Mesendoderm (in vitro differentiated cells): ENCODE data around the gene SEL1L3.

Experiments used
- DNase-seq: peaks from one replicate; pipeline ENCODE4 v3.0.0; 2013
- H2AK5ac ChIP-seq: 2 replicates; pipeline ENCODE4 v1.6.1; 2013; ENCODE audit warnings: low read length, inconsistent platforms
- H2BK120ac ChIP-seq: 2 replicates; pipeline ENCODE4 v1.6.1; 2013; ENCODE audit warnings: low read depth, mild to moderate bottlenecking, low read length, moderate library complexity, mixed read lengths
- H2BK15ac ChIP-seq: replicated peaks from 2 replicates; pipeline ENCODE4 v1.6.1; 2013; ENCODE audit warnings: low read depth, mild to moderate bottlenecking, moderate library complexity
- H2BK5ac ChIP-seq: 2 replicates; pipeline ENCODE4 v1.6.1; 2013; ENCODE audit warnings: low read length, inconsistent platforms
- H3K18ac ChIP-seq: 2 replicates; pipeline ENCODE4 v1.6.1; 2013; ENCODE audit warnings: mild to moderate bottlenecking, low read length, mixed read lengths
- H3K23ac ChIP-seq: one replicate; pipeline ENCODE4 v1.6.1; 2013; ENCODE audit warnings: low read length
- H3K27ac ChIP-seq: 2 replicates; pipeline ENCODE4 v1.5.1; 2013; ENCODE audit warnings: low read depth, mild to moderate bottlenecking, inconsistent platforms, low read length, moderate library complexity
- H3K27me3 ChIP-seq: 2 replicates; pipeline ENCODE4 v1.6.1; 2013; ENCODE audit warnings: low read length, control low read depth, mild to moderate bottlenecking, inconsistent platforms; ENCODE audit not compliant: insufficient read depth, poor library complexity
- H3K36me3 ChIP-seq: 2 replicates; pipeline ENCODE4 v1.6.1; 2013; ENCODE audit warnings: low read length, inconsistent platforms; ENCODE audit not compliant: control insufficient read depth, insufficient read depth
- H3K4ac ChIP-seq: one replicate; pipeline ENCODE4 v1.6.1; 2013; ENCODE audit warnings: low read depth, mild to moderate bottlenecking, low read length, moderate library complexity
- H3K4me1 ChIP-seq: 2 replicates; pipeline ENCODE4 v1.6.1; 2013; ENCODE audit warnings: low read depth, low read length, inconsistent platforms; ENCODE audit not compliant: control insufficient read depth
- H3K4me2 ChIP-seq: 2 replicates; pipeline ENCODE4 v1.6.1; 2013; ENCODE audit warnings: low read length
- H3K4me3 ChIP-seq: 2 replicates; pipeline ENCODE4 v1.5.1; 2013; ENCODE audit warnings: mild to moderate bottlenecking, low read length
- H3K56ac ChIP-seq: one replicate; pipeline ENCODE4 v1.6.1; 2013; ENCODE audit warnings: low read length
- H3K79me1 ChIP-seq: 2 replicates; pipeline ENCODE4 v1.6.1; 2013; ENCODE audit warnings: low read length, inconsistent platforms
- H3K79me2 ChIP-seq: 2 replicates; pipeline ENCODE4 v1.6.1; 2013; ENCODE audit warnings: mild to moderate bottlenecking, low read length; ENCODE audit not compliant: control insufficient read depth, insufficient read depth
- H3K9ac ChIP-seq: 2 replicates; pipeline ENCODE4 v1.6.1; 2013; ENCODE audit warnings: low read length, inconsistent platforms
- H4K5ac ChIP-seq: one replicate; pipeline ENCODE4 v1.6.1; 2013; ENCODE audit warnings: low read length
- H4K8ac ChIP-seq: one replicate; pipeline ENCODE4 v1.6.1; 2013; ENCODE audit warnings: low read depth, mild to moderate bottlenecking, control low read depth, low read length, moderate library complexity
- WGBS: extraction: QIAGEN DNeasy Blood & Tissue Kit; methylation state at CpG from one replicate; pipeline ENCODE4 v1.1.7; 2013; ENCODE audit warnings: low lambda C conversion rate, missing lambda C conversion rate; ENCODE audit not compliant: insufficient coverage; ENCODE audit errors: extremely low coverage; 5-methylcytosine and 5-hydroxymethylcytosine counted together

The SEL1L3 gene

GRCh38 chr4:25892796-25893195 lies 30.0 kb upstream of the SEL1L3 start:
- Histone ChIP-seq H3K27me3 (no peaks in the 10 kb centered on the region), H3K9ac (no peak overlapping the region), H2BK15ac (no peak overlapping the region), H3K27ac (no peak overlapping the region), H2AK5ac (no peak overlapping the region), H4K5ac (no peak overlapping the region), H3K4me1 (peaks cover 8% of the 10 kb centered on the region), H2BK120ac (no peak overlapping the region), H3K79me1 (no peaks in the 10 kb centered on the region), H3K56ac (no peak overlapping the region), H3K4me2 (no peak overlapping the region), H3K36me3 (no peaks in the 10 kb centered on the region), H3K79me2 (no peaks in the 10 kb centered on the region), H3K23ac (no peak overlapping the region), H3K18ac (no peak overlapping the region), H3K4ac (no peak overlapping the region), H3K4me3 (no peak overlapping the region), H4K8ac (no peak overlapping the region), H2BK5ac (no peak overlapping the region)
- WGBS = no CpG with 5 or more reads among the region's 6 CpGs
- DNase-seq = no peak

DNA sequence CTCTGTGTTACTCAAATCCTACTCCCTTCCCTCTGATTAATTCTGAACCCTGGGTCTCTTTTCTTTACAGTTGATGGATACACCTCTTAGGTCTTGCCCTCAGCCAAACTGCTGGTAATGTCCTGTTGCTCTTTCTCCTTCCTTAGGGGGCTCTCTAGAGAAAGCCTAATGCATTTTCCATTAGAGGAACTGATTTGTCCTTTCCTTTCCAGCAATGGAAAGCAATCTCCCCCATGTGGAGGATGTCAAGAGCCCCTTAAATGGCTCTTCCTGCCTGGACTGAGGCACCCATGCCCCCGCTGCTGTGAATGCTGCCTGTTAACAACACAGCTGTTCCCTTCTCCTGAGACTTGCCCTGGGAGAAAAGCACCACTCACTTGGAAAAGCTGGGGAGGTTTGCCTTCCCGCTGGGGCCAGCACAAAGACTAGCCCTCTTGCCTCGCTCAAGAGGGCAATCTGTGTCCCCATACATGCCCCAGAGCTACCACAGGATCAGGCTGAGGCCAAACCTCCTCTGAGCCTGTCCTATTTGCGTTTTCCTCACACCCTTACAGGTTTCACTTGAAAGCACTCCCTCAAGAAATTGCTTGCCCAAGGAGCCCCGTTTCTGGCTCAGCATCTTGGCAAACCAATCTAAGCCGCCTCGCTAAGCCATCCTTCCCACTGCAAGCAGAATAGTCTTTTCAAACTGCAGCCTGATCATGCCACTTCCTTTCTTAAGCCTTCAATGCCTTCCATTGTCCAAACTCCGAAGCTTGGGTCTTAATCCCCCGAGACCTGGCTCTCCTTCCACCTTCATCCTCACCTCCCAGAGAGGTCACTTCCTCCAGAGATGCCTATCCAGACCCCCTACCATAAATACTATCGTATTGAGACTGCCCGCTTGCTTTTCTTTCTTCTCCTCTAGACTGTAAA lies 28.0 kb upstream of the SEL1L3 start:
- Histone ChIP-seq H4K8ac (no peak overlapping the region), H3K4me3 (no peak overlapping the region), H3K27ac (peak overlapping the region; percentile 19), H3K36me3 (no peaks in the 10 kb centered on the region), H3K18ac (peak overlapping the region; percentile 81), H2BK15ac (no peak overlapping the region), H2BK5ac (no peak overlapping the region), H3K56ac (peak overlapping the region; percentile 51), H3K79me2 (no peaks in the 10 kb centered on the region), H2AK5ac (no peak overlapping the region), H3K4ac (no peak overlapping the region), H2BK120ac (no peak overlapping the region), H4K5ac (no peak overlapping the region), H3K4me1 (peaks cover 8% of the 10 kb centered on the region), H3K79me1 (no peaks in the 10 kb centered on the region), H3K9ac (no peak overlapping the region), H3K27me3 (no peaks in the 10 kb centered on the region), H3K4me2 (no peak overlapping the region), H3K23ac (no peak overlapping the region)
- WGBS = no CpG with 5 or more reads among the region's 11 CpGs
- peak; percentile 60 for DNase-seq

DNA sequence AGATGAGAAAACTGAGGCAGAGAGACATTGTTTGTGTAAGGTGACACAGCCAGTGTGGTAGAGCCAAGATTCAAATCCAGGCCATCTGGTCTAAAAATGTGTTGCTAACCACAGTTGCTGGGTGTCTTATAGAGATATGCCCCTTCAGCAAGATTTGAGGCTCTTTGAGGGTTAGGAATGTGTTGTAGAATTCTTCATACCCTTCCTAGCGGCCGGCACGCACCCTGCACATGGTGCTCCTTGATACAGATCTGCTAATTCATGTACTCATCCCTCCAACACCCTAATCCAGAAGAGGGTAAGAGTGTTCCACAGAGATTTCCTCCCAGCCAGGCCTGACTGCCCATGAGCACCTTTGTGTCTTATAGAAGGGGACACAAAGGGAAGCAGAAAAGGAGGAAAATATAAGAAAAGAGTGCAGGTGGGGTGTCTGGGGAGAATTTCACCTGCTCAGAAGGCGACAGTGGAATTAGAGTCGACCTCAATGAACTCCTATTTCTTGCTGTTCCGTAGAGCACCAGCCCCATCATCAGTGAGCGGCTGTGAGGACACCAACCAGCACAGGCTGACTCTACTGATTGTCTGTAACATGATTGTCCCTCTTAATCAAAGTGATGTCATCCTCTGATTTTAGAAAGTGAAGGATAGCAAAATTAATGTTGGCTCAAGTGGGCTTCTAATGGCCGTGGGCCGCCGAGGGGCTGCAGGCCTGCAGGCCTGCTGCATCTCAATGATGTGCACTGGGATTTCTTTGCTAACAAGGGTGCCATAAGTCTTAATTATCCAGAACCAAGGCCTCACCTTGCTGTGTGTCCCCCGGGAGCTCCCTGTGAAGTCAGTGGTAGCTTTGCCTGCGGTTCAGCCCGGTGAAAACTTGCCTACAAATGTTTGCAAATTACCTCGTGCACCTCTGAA lies 27.1 kb upstream of the SEL1L3 start:
- Histone ChIP-seq H3K4me1 (peaks cover 8% of the 10 kb centered on the region), H3K27ac (no peak overlapping the region), H2BK120ac (no peak overlapping the region), H3K23ac (no peak overlapping the region), H2AK5ac (no peak overlapping the region), H3K4ac (no peak overlapping the region), H3K79me1 (no peaks in the 10 kb centered on the region), H3K4me2 (no peak overlapping the region), H3K4me3 (no peak overlapping the region), H2BK5ac (no peak overlapping the region), H3K9ac (no peak overlapping the region), H4K8ac (no peak overlapping the region), H3K27me3 (no peaks in the 10 kb centered on the region), H3K56ac (no peak overlapping the region), H3K36me3 (no peaks in the 10 kb centered on the region), H3K18ac (no peak overlapping the region), H2BK15ac (no peak overlapping the region), H3K79me2 (no peaks in the 10 kb centered on the region), H4K5ac (no peak overlapping the region)
- no CpG with 5 or more reads among the region's 14 CpGs for WGBS
- DNase-seq = no peak

GRCh38 chr4:25888781-25889180 lies 26.0 kb upstream of the SEL1L3 start:
- Histone ChIP-seq H3K27me3 (no peaks in the 10 kb centered on the region), H2AK5ac (no peak overlapping the region), H4K5ac (no peak overlapping the region), H3K4me1 (peaks cover 8% of the 10 kb centered on the region), H3K23ac (no peak overlapping the region), H3K9ac (no peak overlapping the region), H3K4me2 (no peak overlapping the region), H3K4ac (no peak overlapping the region), H3K4me3 (no peak overlapping the region), H4K8ac (no peak overlapping the region), H3K36me3 (no peaks in the 10 kb centered on the region), H3K79me2 (no peaks in the 10 kb centered on the region), H2BK5ac (no peak overlapping the region), H3K79me1 (no peaks in the 10 kb centered on the region), H2BK15ac (no peak overlapping the region), H3K56ac (no peak overlapping the region), H2BK120ac (no peak overlapping the region), H3K18ac (no peak overlapping the region), H3K27ac (no peak overlapping the region)
- no peak for DNase-seq

GRCh38 chr4:25884031-25884782 lies 21.4 kb upstream of the SEL1L3 start:
- Histone ChIP-seq H3K79me2 (no peaks in the 10 kb centered on the region), H3K27ac (no peak overlapping the region), H3K4me2 (no peak overlapping the region), H3K56ac (no peak overlapping the region), H2BK5ac (no peak overlapping the region), H3K4ac (no peak overlapping the region), H3K18ac (no peak overlapping the region), H3K79me1 (no peaks in the 10 kb centered on the region), H3K27me3 (no peaks in the 10 kb centered on the region), H3K4me3 (no peak overlapping the region), H4K5ac (no peak overlapping the region), H4K8ac (no peak overlapping the region), H3K4me1 (no peaks in the 10 kb centered on the region), H2AK5ac (no peak overlapping the region), H2BK120ac (no peak overlapping the region), H2BK15ac (no peak overlapping the region), H3K36me3 (no peaks in the 10 kb centered on the region), H3K23ac (no peak overlapping the region), H3K9ac (no peak overlapping the region)
- no peak for DNase-seq
- WGBS = no CpG with 5 or more reads among the region's 5 CpGs
